Glomerular visceral epithelial cell (primary cell): ENCODE data around the gene IGFBP2.

ENCODE experiments used
- DNase-seq: peaks from one replicate; pipeline ENCODE4 v3.0.0-alpha.2; 2016; ENCODE audit errors: extremely low spot score

The IGFBP2 gene

DNA sequence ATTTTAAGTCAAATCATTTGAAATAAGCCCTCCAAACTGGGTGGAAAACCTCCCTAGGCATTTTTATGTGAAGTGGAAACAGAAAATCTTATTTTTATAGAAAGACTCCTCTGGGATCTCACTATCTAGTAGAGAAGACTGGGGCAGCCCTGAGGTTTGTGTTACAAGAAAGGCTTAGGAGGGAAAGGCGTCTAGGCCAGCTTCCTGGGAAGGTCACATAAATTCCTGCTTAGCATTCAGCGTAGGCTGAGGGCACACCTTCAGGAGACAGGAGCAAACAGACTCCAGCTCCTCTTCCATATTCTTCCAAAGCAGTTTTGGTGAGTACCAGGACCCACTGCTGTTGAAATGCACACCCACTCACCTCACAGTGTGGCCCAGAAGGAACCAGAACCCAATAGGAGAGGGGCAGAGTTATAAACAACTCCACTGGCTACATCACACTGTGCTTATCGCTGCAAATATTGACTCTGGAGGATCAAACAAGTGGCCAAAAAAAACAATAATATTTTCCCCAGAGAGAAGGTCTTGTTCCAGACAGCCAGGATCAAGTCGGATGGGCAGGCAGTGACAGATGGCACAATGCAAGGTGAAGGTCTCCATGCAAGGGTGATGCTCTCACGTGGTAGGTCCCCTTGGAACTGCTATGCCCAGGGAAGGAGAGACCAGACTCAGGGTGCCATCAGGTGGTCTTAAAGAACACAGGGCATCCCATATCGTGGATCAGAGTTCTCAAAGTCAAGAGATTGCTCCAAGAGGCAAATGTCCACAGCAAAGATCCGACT, 17.7 kb upstream of the IGFBP2 start:
- no peak for DNase-seq

DNA sequence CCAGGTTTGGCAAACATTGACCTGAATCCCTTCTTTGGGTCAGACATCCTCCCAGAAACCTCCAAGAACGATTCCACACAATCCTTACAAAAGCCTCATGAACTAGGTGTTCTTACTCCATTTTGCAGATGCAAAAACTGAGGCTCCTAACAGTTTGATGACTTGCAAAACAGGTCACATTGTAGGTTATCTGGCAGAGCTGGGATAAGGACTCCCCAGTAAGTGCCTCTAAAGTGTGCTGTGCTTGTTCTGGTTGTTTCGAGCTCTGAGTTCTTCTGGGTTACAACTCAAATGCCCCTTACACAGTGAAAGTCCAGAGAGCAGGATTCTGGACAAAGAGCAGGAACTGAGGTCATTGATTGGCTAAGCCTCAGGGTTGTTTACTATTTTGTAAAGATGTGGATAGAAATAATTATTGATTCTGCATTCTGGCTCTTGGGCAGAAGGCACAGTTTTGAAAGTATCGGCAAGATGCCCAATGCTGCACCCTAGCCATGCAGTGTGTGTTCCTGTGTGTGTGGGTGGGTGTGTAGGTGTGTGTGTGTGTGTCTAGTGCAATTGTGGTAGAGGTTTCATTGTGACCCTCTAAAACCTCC, 17.0 kb upstream of the IGFBP2 start:
- no peak for DNase-seq

DNA sequence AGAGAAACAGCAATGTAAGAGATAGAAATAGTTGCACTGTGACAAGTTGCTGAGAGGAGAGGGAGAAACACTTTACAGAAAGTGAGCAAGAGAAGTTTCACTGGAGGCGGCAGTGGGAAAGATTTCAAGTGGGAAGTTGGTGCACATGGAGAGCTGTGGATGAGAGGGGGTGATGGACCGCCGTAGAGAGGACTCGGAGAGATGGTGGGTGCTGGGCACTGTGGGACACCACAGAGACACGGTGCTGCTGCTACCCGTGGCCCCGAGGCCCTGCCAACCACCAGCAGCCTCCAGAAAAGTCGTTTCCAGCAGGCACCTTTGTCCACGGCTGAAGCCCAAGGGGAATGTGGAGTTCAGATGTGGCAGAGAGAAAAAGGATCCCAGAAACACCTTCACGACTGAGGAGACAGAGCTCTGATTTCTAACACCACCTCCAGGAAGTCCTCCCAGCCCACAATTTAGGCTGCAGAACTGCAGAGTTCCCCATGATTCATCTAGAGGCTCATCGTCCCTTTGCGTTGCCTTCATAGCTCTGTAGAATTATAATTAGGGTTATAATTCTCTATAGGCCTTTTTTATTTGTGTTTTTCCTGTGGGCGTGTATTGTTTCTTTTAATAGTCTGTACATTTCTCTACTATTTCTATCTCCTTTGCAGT, 15.9 kb upstream of the IGFBP2 start:
- DNase-seq, result no peak

DNA sequence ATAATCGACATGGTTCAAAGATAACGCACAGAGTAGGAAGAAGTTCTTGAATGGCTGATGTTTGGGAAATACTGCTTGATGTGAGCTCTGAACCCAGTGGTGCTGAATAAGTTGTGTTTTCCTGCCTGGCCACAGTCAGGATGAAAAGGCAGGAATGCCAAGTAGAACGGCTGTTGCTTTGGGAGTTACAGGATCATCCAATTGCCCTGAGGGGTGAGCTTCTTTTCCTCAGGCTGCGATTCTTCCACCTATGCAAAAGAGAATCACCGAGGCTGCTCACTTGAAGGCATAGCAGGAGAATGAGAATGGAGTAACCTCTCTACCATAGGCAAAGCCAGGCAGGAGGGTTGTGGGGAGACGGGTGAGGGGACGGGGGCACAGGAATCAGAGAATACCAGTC, 14.4 kb upstream of the IGFBP2 start:
- DNase-seq, result no peak

DNA sequence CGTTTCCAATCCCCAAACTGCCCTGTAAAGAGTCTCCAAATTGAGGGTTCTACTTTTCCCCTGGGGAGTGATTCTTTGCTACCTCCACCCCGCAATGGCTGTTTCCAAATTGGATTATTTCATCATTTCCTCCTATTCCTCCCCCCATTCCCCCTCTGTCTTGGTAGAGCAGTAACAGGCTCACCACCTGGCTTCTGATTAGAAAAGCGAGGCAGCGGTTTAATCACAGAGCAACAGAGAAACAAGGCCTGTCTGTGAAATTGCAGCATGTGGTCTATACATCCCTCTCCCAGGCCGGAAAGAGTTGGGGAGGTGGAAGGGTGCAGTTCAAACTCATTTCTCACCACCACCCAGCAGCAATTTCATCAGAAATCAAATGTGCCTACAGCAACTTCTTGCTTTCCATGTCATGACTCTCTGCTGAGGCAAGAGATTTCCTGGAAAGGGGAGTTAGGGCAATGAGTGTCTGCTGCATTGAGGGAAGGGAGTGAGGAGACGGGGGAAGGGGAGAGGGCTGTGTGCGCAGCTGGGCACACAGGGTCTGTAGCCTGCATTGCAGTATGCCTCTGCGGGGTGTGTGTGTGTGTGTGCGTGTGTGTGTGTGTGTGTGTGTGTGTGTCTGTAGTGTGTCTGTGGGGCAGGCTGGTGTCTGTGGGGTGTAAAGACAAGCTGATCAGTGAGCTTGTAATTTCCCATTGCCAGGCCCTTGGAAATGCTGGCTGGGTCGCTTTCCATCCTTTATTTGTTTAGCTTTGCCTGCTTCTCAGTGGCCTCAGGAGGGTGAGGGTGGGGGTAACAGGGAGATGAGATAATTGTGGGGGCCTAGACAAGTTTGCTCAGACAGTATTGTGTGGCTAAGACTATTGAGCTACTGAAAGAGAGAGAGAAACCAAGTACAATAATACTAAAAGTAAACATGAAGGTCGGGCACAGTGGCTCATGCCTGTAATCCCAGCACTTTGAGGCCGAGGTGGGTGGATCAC, 13.5 kb upstream of the IGFBP2 start:
- DNase-seq, result no peak

DNA sequence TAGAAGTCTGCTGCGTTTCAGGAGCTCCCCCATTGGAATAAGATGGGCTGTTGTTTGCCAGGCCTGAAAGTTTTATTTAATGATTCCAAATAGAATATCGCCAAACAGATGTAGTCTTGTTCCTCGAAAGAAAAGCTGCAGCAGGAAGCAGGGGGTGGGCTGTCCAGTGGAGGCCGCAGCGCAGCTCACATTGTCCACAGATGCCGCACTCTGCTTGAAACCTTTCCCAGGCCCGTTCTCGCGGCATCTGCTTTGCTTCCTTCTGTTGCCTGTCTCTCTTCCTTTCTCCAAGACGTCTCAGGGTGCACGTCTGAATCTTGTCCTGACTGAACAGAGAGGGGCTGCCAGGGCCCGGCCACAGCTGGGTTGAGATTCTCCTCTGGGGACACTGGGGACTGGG, 12.4 kb upstream of the IGFBP2 start:
- DNase-seq, result no peak

DNA sequence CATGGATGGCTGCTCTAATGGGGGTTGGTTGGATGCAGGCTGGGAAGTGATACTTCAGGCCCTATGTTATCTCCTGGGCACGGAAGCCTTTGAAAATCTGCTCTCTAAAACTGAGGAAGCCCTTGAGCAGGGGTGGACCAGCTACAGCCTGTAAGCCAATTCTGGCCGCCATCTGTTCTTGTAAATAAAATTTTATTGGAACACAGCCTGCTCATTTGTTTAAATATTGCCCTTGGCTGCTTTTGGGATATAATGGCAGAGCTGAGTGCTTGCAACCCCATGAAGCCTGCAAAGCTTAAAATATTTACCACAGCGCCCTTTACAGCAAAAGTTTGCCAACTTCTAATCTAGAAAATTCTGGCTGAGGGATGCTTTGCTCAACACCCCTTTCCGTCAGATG, 11.9 kb upstream of the IGFBP2 start:
- no peak for DNase-seq

DNA sequence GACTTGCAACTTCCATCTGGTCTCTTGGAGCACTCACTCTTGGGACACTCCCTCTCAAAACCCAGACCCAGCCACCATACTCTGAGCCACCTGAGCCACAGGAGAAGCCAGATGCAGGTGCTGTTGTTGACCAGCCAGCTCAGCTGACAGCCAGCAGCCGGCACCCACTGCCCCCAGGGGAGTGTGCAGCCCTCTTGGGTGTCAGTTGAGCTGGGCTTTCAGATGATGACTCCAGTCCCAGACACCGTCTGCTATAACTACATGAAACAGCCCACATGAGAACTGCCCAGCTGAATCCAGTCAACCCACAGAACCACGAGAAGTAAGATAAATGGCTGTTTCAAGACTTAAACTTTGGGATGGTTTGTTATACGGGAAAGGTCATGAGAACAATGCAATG, 10.7 kb upstream of the IGFBP2 start:
- DNase-seq, result no peak

DNA sequence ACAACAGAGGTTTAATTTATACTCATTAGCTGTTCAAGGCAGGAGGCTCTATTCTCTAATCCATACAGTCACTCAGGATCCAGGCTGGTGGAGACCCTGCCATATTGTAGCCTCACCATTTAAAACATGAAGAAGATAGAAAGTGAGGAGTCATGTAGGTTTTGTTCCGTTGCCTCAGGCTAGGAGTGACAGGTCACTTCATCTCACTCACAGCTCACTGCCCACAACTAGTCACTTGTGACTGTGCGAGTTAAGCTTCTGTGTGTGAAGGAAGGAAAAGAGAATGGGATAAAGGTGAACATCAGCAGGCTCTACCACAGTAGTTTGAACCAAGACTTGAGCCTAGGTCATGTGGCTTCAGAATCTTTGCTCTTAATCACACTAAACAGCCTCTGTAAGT, 9.0 kb upstream of the IGFBP2 start:
- DNase-seq, result no peak

DNA sequence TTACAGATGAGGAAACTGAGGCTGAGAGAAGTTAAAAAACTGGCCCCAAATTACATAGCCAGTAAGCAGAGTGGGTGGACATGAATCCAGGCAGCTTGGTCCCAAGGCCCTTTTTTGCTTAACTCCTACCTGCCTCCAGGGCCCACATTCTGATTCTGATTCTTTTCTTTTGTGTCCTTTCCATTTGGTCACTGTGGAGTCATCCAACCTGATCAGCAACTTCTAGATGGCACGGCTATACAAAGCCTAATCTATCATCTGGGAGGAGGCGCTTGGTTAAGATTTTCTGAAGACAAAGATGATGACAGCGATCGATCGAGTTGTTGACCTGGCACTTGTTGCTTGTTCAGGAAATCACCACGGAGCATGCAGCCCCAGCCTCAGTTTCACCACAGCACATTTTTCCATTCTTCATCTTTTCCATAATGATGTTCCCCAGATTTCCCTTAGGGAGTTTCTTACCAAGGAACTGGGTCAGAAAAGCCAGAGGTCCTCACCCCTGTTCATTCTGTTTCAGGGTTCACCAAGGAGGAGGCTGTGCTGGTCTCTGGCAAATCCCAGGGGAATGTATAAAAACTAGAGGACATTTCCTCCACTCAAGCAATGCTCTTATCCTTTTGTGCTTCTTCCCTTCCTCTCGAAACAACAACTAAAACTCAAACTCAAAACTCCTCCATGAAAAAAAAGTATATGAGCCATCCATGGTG, 6.9 kb upstream of the IGFBP2 start:
- DNase-seq, result no peak

DNA sequence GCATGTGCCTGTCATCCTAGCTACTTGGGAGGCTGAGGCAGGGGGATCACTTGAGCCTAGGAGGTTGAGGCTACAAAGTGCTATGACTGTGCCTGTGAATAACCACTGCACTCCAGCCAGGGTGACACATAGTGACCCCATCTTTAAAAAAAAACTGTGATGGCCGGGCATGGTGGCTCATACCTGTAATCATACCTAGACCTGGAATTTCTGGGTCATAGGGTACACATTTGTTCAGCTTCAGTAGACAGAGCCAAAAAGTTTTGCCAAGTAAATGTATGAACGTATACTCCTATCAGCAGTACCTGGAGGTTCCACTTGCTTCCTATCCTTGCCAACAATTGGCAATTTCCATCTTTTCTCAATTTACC, 6.4 kb upstream of the IGFBP2 start:
- no peak for DNase-seq

DNA sequence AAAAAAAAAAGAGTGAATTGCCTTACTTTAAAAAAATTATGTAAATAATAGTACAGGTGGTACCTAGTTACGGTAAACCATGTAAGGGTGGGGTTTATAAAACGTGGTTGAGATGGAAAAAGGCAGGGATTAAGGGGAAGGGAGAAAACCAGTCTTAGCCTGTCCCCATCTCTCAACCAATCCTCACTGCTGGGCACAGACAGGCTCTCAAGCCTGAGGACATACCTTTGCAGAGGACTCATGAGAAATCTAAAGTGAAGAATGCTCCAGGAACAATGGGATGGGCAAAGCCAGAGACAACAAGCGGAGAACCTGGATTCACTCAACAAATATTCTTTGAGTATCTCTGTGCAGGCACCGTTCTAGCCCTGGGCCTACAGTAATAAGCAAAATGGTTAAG, 3.4 kb upstream of the IGFBP2 start:
- DNase-seq, result no peak

DNA sequence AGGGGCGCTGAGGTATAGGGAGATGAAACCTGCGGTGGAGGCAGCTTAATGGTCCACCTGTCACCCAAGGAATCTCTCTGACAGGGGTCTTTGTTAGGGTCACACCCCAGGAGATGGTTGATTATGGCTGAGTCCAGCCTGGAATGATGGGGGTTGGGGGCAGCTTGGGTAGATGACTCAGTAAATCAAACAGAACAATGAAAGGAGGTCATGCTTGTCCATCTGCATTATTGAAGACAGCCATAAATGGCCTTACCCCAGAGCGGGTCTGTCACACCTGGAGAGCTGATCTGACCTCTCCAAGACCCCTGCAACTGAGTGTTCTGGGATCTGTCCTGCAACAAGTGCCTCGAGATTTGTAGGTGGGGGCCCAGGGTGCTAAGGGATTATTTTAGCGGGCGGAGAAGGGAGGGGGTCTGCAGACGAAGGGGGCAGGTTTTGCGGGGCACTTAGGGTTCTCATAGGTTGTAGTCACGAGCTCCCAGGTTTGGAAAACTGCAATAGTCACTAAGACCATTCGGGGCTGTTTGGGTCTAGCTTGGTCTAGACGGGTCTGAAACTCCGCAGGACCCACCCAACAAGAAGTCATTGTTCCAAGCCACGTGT, 771 bp upstream of the IGFBP2 start:
- no peak for DNase-seq

DNA sequence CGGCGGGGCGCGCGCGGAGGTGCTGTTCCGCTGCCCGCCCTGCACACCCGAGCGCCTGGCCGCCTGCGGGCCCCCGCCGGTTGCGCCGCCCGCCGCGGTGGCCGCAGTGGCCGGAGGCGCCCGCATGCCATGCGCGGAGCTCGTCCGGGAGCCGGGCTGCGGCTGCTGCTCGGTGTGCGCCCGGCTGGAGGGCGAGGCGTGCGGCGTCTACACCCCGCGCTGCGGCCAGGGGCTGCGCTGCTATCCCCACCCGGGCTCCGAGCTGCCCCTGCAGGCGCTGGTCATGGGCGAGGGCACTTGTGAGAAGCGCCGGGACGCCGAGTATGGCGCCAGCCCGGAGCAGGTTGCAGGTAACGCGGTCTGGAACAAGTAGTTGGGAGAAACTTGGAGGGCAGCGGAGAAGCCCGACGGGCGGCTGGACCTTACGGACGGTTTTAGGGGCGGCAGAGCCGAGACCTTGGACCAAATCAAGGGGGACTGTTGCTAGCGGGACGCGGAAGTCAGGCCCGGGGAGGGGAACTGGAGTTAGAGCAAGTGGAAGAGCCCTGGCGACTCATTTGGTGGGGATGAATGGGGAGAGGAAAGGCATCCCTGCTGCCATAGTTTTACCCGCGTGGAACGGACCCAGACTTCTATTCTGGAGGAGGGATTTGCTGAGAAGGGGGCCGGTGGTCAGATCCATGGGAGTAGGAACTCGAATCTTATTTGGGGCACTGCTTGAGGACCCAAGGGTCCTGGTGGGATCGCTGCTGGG, 573 bp downstream of the IGFBP2 start:
- peak; percentile 12 for DNase-seq

DNA sequence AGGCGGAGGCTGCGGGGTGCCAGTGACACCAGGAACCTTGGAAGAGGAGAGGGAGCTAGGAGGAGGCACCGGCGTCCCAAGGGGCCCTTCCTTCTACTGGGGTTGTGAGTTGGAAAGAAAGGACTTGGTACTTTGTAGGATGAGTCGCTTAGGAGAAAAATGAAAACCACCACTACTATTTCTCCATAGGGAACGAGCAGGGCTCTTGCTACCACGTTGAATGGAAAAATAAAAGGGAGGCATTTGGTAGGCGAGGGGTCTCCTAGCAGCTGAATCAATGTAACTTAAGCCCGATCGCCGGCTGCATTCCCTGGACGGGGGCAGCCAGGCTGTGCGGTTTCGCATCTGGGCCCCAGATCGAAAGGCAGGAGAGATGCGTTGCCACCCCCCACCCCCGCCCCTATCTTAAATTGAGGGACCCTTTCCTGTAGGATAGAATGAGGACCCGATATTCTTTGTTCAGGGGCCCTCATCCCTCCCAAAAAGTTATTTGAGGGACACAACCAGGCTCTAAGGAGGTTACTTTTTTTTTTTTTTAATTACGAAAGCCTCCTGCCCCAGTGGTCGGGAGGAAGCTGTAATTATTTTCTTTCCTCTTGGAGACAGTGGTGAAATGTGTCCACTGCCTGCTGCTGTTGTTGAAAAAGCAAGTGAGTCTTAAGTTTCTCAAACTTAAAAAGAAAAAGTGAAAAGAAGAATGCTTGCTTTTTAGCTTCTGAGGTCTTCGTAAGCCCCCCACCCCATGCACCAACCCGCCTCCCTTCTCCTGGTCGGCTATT, 1.3 kb downstream of the IGFBP2 start:
- DNase-seq, result no peak

DNA sequence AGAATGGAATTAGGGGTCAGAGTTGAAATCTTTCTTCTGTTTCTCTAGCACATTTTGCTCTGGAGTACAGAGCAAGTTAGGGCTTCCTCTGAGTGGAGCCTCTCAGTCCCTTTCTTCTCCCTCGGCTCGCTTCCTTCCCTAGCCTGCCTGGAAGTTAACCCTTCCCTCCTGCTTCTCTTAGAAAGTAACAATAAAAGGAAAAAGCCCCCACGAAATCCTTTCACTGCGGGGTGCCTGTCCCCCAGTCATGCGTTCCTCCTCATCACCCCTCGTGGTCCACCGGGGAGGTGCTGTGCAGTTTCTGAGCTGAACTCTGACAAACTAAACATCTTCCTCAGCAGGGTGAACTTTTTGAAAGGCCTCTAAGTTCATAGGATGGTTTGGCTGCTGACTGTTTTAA, 2.0 kb downstream of the IGFBP2 start:
- no peak for DNase-seq

DNA sequence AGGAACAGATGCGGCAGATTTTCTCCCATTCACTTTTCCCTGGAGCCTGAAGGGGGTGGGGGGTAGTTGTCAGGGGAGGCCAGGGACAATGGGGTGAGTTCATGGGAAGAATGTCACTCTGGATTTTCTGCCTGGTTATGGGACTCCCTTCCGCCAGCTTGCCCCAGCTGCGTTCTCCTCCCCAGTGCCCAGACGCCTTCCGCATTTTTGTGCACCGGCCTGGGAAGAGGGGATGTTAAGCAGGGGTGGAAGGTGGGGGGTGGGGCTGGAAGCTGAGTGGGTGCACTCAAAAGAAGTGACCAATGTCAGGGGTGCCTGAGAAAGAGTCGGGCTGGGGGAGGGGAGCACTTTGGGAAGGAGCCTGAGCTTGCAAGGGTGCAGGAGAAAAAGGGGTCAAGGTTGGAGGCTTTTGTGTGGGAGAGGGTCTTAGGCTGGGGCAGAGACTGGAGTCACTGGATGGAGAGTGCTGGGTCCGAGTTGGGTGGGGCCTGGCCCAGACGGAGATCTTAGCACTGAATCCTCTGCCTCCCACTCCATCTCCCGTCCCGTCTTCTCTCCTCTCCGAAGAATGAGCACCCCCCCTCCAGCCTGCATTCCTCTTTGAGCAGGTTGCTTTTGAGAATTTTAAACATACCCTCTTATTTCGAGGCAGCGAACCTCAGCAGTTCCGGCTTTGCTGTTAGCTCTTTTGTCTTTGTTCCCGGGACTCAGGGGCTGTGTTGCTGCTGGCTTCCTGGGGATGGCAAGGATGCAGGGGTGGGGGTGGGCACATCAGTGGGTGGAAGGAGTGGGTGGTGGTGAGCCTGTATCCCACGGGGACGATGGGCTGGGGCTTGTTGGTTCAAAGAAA, 2.7 kb downstream of the IGFBP2 start:
- DNase-seq, result no peak
